WTC11 (cell line): ENCODE measurements around the gene RAN. TPM values are rescaled to one million over a fixed set of nuclear protein-coding genes. Genes with fewer than 3 reads are reported as not detected.
A peak's percentile ranks its signal among the peaks of the same experiment; 100 is the strongest.

ENCODE experiments used
- CBFB ChIP-seq: sonication (generic); formaldehyde crosslinking; IDR thresholded peaks from 2 replicates; pipeline ENCODE4 v1.8.1; 2022; ENCODE audit warnings: mild to moderate bottlenecking, low read depth, missing genetic modification reagents
- CREB1 ChIP-seq: sonication (generic); formaldehyde crosslinking; IDR thresholded peaks from 2 replicates; pipeline ENCODE4 v1.8.0; 2023; ENCODE audit warnings: mild to moderate bottlenecking, missing genetic modification reagents
- ESRRA ChIP-seq: sonication (generic); formaldehyde crosslinking; IDR thresholded peaks from 2 replicates; pipeline ENCODE4 v1.8.1; 2022; ENCODE audit warnings: mild to moderate bottlenecking, missing genetic modification reagents, borderline replicate concordance
- GRHL2 ChIP-seq: fragments of 250-450 bp; sonication (Bioruptor Pico); IDR thresholded peaks from 2 replicates; pipeline ENCODE4 v1.8.0; 2022; ENCODE audit warnings: mild to moderate bottlenecking, moderate library complexity; ENCODE audit not compliant: insufficient replicate concordance, severe bottlenecking
- HMGA2 ChIP-seq: fragments of 250-450 bp; sonication (Bioruptor Pico); IDR thresholded peaks from 2 replicates; pipeline ENCODE4 v1.4.0; 2021; ENCODE audit warnings: mild to moderate bottlenecking, moderate library complexity
- JAZF1 ChIP-seq: fragments of 250-450 bp; sonication (Bioruptor Pico); IDR thresholded peaks from 2 replicates; pipeline ENCODE4 v1.9.0; 2021; ENCODE audit warnings: moderate library complexity, mild to moderate bottlenecking, inconsistent platforms
- NFE2L1 ChIP-seq: sonication (generic); formaldehyde crosslinking; IDR thresholded peaks from 2 replicates; pipeline ENCODE4 v1.8.1; 2023; ENCODE audit warnings: missing genetic modification reagents
- PRDM15 ChIP-seq: sonication (generic); formaldehyde crosslinking; IDR thresholded peaks from 2 replicates; pipeline ENCODE4 v1.8.0; 2022; ENCODE audit warnings: missing genetic modification reagents
- PRRX2 ChIP-seq: fragments of 250-450 bp; sonication (Bioruptor Pico); IDR thresholded peaks from 2 replicates; pipeline ENCODE4 v1.8.0; 2021; ENCODE audit warnings: mild to moderate bottlenecking
- SMAD3 ChIP-seq: sonication (generic); formaldehyde crosslinking; IDR thresholded peaks from 2 replicates; pipeline ENCODE4 v1.8.0; 2022; ENCODE audit warnings: missing genetic modification reagents, mild to moderate bottlenecking, borderline replicate concordance
- SMAD4 ChIP-seq: sonication (generic); formaldehyde crosslinking; IDR thresholded peaks from 2 replicates; pipeline ENCODE4 v1.8.0; 2022; ENCODE audit warnings: mild to moderate bottlenecking, missing genetic modification reagents
- TEAD4 ChIP-seq: sonication (generic); formaldehyde crosslinking; IDR thresholded peaks from 2 replicates; pipeline ENCODE4 v1.8.0; 2022; ENCODE audit warnings: mild to moderate bottlenecking, missing genetic modification reagents
- TP53 ChIP-seq: sonication (generic); formaldehyde crosslinking; IDR thresholded peaks from 2 replicates; pipeline ENCODE4 v1.8.1; 2023; ENCODE audit warnings: mild to moderate bottlenecking, missing genetic modification reagents
- ZBTB43 ChIP-seq: sonication (generic); formaldehyde crosslinking; IDR thresholded peaks from 2 replicates; pipeline ENCODE4 v1.8.1; 2023; ENCODE audit warnings: mild to moderate bottlenecking, missing genetic modification reagents
- ZNF219 ChIP-seq: sonication (generic); formaldehyde crosslinking; IDR thresholded peaks from 2 replicates; pipeline ENCODE4 v1.8.0; 2023; ENCODE audit warnings: missing genetic modification reagents, mild to moderate bottlenecking, borderline replicate concordance
- ZNF263 ChIP-seq: sonication (generic); formaldehyde crosslinking; IDR thresholded peaks from 2 replicates; pipeline ENCODE4 v1.8.1; 2022; ENCODE audit warnings: low read depth, mild to moderate bottlenecking, moderate library complexity, missing genetic modification reagents
- ZNF317 ChIP-seq: sonication (generic); formaldehyde crosslinking; IDR thresholded peaks from 2 replicates; pipeline ENCODE4 v1.8.1; 2023; ENCODE audit warnings: low read depth, mild to moderate bottlenecking, moderate library complexity, missing genetic modification reagents, borderline replicate concordance
- ZSCAN18 ChIP-seq: fragments of 250-450 bp; sonication (Bioruptor Pico); IDR thresholded peaks from 2 replicates; pipeline ENCODE4 v2.1.2; 2022; ENCODE audit warnings: mild to moderate bottlenecking, moderate library complexity
- total RNA-seq: library from RNA; stranded (reverse); gene quantifications from 3 replicates; pipeline ENCODE4 v1.2.3, GENCODE V29; 2021
- TF ChIP-seq, protein P1 (sequence below): fragments of 250-450 bp; sonication (Bioruptor Pico); IDR thresholded peaks from 2 replicates; pipeline ENCODE4 v1.9.0; 2021; ENCODE audit warnings: mild to moderate bottlenecking
- TF ChIP-seq, protein P2 (sequence below): fragments of 250-450 bp; sonication (Bioruptor Pico); IDR thresholded peaks from 2 replicates; pipeline ENCODE4 v1.9.0; 2021; ENCODE audit warnings: moderate library complexity, mild to moderate bottlenecking, inconsistent platforms, borderline replicate concordance
- TF ChIP-seq, protein P3 (sequence below): sonication (generic); formaldehyde crosslinking; IDR thresholded peaks from 2 replicates; pipeline ENCODE4 v1.8.1; 2023; ENCODE audit warnings: mild to moderate bottlenecking, missing genetic modification reagents, borderline replicate concordance
- TF ChIP-seq, protein P4 (sequence below): sonication (generic); formaldehyde crosslinking; conservative IDR thresholded peaks from 2 replicates; pipeline ENCODE4 v1.8.1; 2023; ENCODE audit warnings: mild to moderate bottlenecking, low read depth, missing genetic modification reagents, moderate library complexity

Gene RAN
- total RNA-seq, 1 experiment from 2014 or later, result 1,745 TPM

- TF ChIP-seq PRRX2, result no peak
- TF ChIP-seq CREB1, result peak; percentile 72
- TF ChIP-seq, protein P1, sequence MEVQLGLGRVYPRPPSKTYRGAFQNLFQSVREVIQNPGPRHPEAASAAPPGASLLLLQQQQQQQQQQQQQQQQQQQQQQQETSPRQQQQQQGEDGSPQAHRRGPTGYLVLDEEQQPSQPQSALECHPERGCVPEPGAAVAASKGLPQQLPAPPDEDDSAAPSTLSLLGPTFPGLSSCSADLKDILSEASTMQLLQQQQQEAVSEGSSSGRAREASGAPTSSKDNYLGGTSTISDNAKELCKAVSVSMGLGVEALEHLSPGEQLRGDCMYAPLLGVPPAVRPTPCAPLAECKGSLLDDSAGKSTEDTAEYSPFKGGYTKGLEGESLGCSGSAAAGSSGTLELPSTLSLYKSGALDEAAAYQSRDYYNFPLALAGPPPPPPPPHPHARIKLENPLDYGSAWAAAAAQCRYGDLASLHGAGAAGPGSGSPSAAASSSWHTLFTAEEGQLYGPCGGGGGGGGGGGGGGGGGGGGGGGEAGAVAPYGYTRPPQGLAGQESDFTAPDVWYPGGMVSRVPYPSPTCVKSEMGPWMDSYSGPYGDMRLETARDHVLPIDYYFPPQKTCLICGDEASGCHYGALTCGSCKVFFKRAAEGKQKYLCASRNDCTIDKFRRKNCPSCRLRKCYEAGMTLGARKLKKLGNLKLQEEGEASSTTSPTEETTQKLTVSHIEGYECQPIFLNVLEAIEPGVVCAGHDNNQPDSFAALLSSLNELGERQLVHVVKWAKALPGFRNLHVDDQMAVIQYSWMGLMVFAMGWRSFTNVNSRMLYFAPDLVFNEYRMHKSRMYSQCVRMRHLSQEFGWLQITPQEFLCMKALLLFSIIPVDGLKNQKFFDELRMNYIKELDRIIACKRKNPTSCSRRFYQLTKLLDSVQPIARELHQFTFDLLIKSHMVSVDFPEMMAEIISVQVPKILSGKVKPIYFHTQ, result no peak
- TF ChIP-seq, protein P2, sequence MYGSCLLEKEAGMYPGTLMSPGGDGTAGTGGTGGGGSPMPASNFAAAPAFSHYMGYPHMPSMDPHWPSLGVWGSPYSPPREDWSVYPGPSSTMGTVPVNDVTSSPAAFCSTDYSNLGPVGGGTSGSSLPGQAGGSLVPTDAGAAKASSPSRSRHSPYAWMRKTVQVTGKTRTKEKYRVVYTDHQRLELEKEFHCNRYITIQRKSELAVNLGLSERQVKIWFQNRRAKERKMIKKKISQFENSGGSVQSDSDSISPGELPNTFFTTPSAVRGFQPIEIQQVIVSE (CRISPR knock-in tag), result no peak
- peak; percentile 65; the same call in 1 of the 2 replicates for TF ChIP-seq ZBTB43
- TF ChIP-seq, protein P3, sequence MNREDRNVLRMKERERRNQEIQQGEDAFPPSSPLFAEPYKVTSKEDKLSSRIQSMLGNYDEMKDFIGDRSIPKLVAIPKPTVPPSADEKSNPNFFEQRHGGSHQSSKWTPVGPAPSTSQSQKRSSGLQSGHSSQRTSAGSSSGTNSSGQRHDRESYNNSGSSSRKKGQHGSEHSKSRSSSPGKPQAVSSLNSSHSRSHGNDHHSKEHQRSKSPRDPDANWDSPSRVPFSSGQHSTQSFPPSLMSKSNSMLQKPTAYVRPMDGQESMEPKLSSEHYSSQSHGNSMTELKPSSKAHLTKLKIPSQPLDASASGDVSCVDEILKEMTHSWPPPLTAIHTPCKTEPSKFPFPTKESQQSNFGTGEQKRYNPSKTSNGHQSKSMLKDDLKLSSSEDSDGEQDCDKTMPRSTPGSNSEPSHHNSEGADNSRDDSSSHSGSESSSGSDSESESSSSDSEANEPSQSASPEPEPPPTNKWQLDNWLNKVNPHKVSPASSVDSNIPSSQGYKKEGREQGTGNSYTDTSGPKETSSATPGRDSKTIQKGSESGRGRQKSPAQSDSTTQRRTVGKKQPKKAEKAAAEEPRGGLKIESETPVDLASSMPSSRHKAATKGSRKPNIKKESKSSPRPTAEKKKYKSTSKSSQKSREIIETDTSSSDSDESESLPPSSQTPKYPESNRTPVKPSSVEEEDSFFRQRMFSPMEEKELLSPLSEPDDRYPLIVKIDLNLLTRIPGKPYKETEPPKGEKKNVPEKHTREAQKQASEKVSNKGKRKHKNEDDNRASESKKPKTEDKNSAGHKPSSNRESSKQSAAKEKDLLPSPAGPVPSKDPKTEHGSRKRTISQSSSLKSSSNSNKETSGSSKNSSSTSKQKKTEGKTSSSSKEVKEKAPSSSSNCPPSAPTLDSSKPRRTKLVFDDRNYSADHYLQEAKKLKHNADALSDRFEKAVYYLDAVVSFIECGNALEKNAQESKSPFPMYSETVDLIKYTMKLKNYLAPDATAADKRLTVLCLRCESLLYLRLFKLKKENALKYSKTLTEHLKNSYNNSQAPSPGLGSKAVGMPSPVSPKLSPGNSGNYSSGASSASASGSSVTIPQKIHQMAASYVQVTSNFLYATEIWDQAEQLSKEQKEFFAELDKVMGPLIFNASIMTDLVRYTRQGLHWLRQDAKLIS (CRISPR knock-in tag), result no peak
- TF ChIP-seq PRDM15 (CRISPR knock-in tag), result 0 out of 2 replicates have a peak, but pooled peaks have one; percentile 18
- TF ChIP-seq TEAD4 (CRISPR knock-in tag), result 0 out of 2 replicates have a peak, but pooled peaks have one; percentile 64
- TF ChIP-seq CBFB (CRISPR knock-in tag), result no peak
- no peak for TF ChIP-seq GRHL2
- TF ChIP-seq NFE2L1 (CRISPR knock-in tag), result peak; percentile 90
- TF ChIP-seq ZNF317 (CRISPR knock-in tag), result 0 out of 2 replicates have a peak, but pooled peaks have one; percentile 39
- TF ChIP-seq ESRRA (CRISPR knock-in tag), result no peak
- TF ChIP-seq SMAD3, result peak; percentile 91; the same call in 1 of the 2 replicates
- no peak for TF ChIP-seq ZSCAN18 (CRISPR knock-in tag)
- TF ChIP-seq TP53, result no peak
- TF ChIP-seq HMGA2 (CRISPR knock-in tag), result no peak
- TF ChIP-seq ZNF263 (CRISPR knock-in tag), result no peak
- TF ChIP-seq ZNF219 (CRISPR knock-in tag), result no peak
- TF ChIP-seq JAZF1 (CRISPR knock-in tag), result no peak
- peak; percentile 83; the same call in 1 of the 2 replicates for TF ChIP-seq SMAD4 (CRISPR knock-in tag)
- TF ChIP-seq, protein P4, sequence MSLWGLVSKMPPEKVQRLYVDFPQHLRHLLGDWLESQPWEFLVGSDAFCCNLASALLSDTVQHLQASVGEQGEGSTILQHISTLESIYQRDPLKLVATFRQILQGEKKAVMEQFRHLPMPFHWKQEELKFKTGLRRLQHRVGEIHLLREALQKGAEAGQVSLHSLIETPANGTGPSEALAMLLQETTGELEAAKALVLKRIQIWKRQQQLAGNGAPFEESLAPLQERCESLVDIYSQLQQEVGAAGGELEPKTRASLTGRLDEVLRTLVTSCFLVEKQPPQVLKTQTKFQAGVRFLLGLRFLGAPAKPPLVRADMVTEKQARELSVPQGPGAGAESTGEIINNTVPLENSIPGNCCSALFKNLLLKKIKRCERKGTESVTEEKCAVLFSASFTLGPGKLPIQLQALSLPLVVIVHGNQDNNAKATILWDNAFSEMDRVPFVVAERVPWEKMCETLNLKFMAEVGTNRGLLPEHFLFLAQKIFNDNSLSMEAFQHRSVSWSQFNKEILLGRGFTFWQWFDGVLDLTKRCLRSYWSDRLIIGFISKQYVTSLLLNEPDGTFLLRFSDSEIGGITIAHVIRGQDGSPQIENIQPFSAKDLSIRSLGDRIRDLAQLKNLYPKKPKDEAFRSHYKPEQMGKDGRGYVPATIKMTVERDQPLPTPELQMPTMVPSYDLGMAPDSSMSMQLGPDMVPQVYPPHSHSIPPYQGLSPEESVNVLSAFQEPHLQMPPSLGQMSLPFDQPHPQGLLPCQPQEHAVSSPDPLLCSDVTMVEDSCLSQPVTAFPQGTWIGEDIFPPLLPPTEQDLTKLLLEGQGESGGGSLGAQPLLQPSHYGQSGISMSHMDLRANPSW (CRISPR knock-in tag), result no peak
Measured at GRCh38 chr12:130826151-130826801, 45.6 kb upstream of the RAN start (continued).
